PFSK-1 (cell line): Measurements from ENCODE around the gene NRXN3.

ENCODE experiments used
- POLR2AphosphoS5 ChIP-seq: IDR thresholded peaks from 2 replicates; pipeline ENCODE4 v1.6.1; 2012; ENCODE audit warnings: low read depth, mild to moderate bottlenecking, control low read depth, low read length, moderate library complexity
- REST ChIP-seq, 2 experiments: IDR thresholded peaks; 2 replicates each; pipeline versions ENCODE4 v1.6.1 to v1.8.0; 2011 to 2012; ENCODE audit warnings: low read depth in 2 of 2, low read length in 2 of 2, control low read depth in 1 of 2, inconsistent platforms in 1 of 2, mild to moderate bottlenecking in 1 of 2, moderate library complexity in 1 of 2; ENCODE audit not compliant: insufficient read depth in 1 of 2
- TAF1 ChIP-seq: IDR thresholded peaks from 2 replicates; pipeline ENCODE4 v1.6.1; 2012; ENCODE audit warnings: low read length, control low read depth, borderline replicate concordance; ENCODE audit not compliant: insufficient read depth

GRCh38 chr14:78782551-78782950 is 612.4 kb downstream of the NRXN3 start:
- TF ChIP-seq POLR2AphosphoS5 (no peak), TAF1 (no peak), REST (IDR thresholded peaks at IDR 0.05; ENCODE audit: insufficient read depth in 1 of 2, low read depth in 2 of 2, low read length in 2 of 2) (no peak)
